Muscle layer of duodenum (tissue), 2 donors: ENCODE measurements around the gene KCTD7.
"Not testable (repeated sequence)": the region's sequence is repeated elsewhere in the genome, so short reads cannot be mapped to it uniquely, and the experiment has no call there.

Experiments
- H3K27ac ChIP-seq: one replicate; pipeline ENCODE4 v1.7.0; 2013; ENCODE audit warnings: mild to moderate bottlenecking, low read length
- H3K27me3 ChIP-seq: one replicate; pipeline ENCODE4 v1.7.0; 2013; ENCODE audit warnings: low read depth, mild to moderate bottlenecking, control low read depth, low read length
- H3K36me3 ChIP-seq, 2 donors: one replicate each; pipeline ENCODE4 v1.7.0; 2013; ENCODE audit warnings: low read length in 2 of 2, control low read depth in 1 of 2, mild to moderate bottlenecking in 1 of 2; ENCODE audit not compliant: insufficient read depth in 2 of 2, control insufficient read depth in 1 of 2
- H3K4me1 ChIP-seq, 2 donors: one replicate each; pipeline ENCODE4 v1.7.0; 2013; ENCODE audit warnings: low read length in 2 of 2, mild to moderate bottlenecking in 2 of 2, control low read depth in 1 of 2, moderate library complexity in 1 of 2; ENCODE audit not compliant: insufficient read depth in 2 of 2, control insufficient read depth in 1 of 2
- H3K4me3 ChIP-seq, 2 donors: one replicate each; pipeline ENCODE4 v1.7.0; 2013; ENCODE audit warnings: low read length in 2 of 2, low read depth in 1 of 2, mild to moderate bottlenecking in 1 of 2
- H3K9me3 ChIP-seq, 2 donors: one replicate each; pipeline ENCODE4 v1.7.0; 2013; ENCODE audit warnings: low read length in 2 of 2, control low read depth in 1 of 2, mild to moderate bottlenecking in 1 of 2; ENCODE audit not compliant: control insufficient read depth in 1 of 2
- donor health status: healthy.

KCTD7 gene

DNA sequence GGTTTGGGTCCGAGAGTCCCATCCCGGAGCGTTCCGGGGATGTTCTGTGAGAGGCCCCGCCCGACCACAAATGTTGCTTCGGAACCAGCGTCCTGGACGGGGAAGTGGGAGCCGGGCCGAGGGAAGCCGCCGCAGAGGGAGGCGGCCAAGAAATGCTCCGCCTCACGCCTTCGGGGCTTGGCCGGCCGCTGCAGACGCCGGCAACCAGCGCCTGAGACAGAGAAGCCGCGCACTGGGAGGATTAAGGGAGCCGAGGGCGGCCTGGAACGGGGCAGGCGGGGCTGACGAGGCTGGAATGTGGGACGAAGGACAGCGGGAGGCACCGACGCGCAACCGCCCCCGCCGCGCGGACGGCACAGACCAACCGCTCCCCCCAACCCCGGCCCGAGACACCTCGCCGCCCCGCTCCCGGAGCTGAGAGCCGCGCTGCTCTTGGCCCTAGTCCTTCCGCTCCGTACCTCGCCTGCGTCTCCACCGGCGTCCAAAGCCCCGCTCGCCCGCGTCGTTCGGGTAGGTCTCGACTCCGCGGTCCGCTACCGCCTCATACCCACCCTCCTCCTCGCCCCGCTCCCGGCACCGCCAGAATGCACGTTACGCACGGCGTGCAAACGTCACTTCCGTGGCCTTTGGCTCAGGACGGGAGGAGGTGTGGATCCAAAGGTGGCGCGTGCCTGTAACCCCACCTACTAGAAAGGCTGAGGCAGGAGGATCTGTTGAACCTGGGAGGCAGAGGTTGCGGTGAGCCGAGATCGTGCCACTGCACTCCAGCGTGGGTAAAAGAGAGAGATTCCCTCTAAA is 36.7 kb upstream of the KCTD7 start:
- H3K27me3 ChIP-seq: no peaks in the 10 kb centered on the region
- H3K4me3 ChIP-seq: peak overlapping the region; percentile 71 to 80
- H3K36me3 ChIP-seq: peaks cover 0 to 8% of the 10 kb centered on the region in 2 donors
- peaks cover 0 to 11% of the 10 kb centered on the region in 2 donors for H3K4me1 ChIP-seq
- no peaks in the 10 kb centered on the region for H3K9me3 ChIP-seq
- H3K27ac ChIP-seq: peak overlapping the region; percentile 87

DNA sequence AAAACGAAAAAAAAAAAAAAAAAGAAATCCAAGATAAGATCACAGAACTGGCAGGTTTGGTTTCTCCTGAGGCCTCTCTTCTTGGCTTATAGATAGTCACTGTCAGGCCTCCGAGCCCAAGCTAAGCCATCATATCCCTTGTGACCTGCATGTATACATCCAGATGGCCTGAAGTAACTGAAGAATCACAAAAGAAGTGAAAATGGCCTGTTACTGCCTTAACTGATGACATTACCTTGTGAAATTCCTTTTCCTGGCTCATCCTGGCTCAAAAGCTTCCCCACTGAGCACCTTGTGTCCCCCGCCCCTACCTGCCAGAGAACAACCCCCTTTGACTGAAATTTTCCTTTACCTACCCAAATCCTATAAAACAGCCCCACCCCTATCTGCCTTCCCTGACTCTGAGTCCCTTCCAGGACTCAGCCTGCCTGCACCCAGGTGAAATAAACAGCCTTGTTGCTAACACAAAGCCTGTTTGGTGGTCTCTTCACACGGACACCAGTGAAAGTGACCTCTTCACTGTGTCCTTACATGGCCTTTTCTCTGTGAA is 36.0 kb upstream of the KCTD7 start:
- Histone ChIP-seq H3K27ac (peak overlapping the region; percentile 87), H3K4me3 (peak overlapping the region; percentile 71 to 80), H3K4me1 (peaks cover 0 to 11% of the 10 kb centered on the region in 2 donors)
- H3K36me3 ChIP-seq, H3K9me3 ChIP-seq, H3K27me3 ChIP-seq: not testable (repeated sequence)

DNA sequence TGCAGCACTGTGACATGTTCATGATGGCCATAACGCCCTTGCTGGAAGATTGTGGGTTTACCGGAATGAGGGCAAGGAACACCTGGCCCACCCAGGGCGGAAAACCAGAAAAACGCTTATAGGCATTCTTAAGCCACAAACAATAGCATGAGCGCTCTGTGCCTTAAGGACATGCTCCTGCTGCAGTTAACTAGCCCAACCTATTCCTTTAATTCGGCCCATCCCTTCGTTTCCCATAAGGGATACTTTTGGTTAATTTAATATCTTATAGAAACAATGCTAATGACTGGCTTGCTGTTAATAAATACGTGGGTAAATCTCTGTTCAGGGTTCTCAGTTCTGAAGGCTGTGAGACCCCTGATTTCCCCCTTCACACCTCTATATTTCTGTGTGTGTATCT is 34.6 kb upstream of the KCTD7 start:
- not testable (repeated sequence) for H3K9me3 ChIP-seq, H3K4me3 ChIP-seq, H3K27ac ChIP-seq, H3K36me3 ChIP-seq, H3K27me3 ChIP-seq, H3K4me1 ChIP-seq

DNA sequence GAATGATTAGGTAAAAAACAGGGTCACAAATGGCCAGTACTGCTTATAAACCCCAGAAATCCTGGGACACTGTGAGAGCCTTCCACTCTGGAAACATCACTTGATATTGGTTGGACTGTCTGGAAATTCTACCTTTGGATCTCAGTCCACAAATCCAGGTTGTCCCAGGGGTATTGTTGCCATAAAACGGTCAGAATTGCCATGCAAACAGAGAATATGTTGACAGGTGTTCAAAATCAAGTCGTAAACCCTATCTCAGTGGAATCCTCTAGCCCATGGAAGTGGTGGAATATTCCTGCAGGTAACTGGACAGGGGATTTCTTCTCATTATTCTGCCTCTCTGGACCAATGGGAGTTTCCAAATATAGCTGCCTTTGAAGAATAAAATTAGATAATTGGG is 31.2 kb upstream of the KCTD7 start:
- Histone ChIP-seq H3K9me3 (no peaks in the 10 kb centered on the region), H3K27me3 (no peaks in the 10 kb centered on the region), H3K4me1 (no peaks in the 10 kb centered on the region), H3K4me3 (no peak overlapping the region), H3K27ac (no peak overlapping the region), H3K36me3 (no peaks in the 10 kb centered on the region)

DNA sequence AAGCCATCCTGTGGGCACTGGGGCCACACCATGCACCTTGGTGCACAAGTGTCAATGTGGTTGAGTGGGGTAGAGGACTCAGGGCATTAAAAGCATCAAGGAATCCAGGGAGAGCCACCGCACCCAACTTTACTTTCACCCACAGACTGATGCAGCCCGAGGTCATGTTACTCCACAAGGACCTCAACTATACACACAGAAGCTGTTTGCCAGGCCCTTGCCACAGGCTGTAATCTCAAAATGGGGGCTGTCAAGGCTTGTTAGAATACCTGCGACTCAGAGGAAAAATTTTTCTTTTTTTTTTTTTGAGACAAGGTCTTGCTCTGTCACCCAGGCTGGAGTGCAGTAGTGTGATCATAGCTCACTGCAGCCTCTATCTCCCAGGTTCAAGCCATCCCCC is 26.5 kb upstream of the KCTD7 start:
- Histone ChIP-seq H3K27ac (no peak overlapping the region), H3K9me3 (no peaks in the 10 kb centered on the region), H3K27me3 (no peaks in the 10 kb centered on the region), H3K36me3 (no peaks in the 10 kb centered on the region), H3K4me3 (no peak overlapping the region), H3K4me1 (no peaks in the 10 kb centered on the region)

DNA sequence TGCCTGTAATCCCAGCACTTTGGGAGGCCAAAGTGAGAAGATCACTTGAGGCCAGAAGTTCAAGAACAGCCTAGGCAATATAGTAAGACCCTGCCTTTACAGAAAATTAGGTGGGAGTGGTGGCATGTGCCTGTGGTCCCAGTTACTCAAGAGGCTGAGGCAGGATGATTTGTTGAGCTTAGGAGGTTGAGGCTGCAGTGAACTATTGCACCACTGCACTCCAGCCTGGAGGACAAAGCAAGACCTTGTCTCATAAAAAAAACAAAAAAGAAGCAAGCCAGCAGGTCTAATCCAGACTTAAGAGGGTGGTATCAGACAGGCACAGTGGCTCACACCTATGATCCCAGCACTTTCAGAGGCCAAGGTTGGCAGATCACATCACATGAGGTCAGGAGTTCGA is 24.5 kb upstream of the KCTD7 start:
- H3K4me3 ChIP-seq: no peak overlapping the region
- no peaks in the 10 kb centered on the region for H3K9me3 ChIP-seq
- no peaks in the 10 kb centered on the region for H3K4me1 ChIP-seq
- no peaks in the 10 kb centered on the region for H3K36me3 ChIP-seq
- no peaks in the 10 kb centered on the region for H3K27me3 ChIP-seq
- H3K27ac ChIP-seq: no peak overlapping the region

DNA sequence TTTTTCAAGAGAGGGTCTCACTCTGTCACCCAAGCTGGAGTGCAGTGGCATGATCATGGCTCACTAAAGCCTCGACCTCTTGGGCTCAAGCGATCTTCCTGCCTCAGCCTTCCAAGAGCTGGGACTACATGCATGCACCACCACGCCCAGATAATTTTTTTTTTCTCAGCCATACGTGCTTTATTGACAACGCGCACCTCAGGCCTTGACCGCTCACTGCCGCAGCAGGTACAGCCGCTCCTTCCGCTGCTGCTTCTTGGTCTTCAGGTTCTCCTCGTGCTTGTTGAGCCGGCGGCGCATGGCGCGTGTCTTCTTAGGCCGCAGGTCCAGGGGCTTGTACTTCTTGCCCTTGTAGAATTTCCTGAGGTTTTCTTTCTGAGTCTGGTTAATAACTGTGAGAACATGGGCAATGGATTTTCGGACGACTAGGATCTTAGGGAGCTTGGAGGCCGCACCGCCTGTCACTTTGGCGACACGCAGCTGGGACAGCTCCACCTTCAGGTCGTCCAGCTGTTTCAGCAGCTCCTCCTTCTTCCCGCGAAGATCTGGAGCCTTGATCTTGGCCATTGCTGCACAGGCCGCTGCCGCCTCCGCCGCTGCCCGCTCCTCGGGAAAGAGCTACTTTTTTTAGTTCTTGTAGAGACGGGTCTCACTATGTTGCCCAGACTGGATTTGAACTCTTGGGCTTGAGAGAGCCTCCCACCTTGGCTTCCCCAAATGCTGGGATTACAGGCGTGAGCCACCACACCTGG is 22.0 kb upstream of the KCTD7 start:
- H3K4me3 ChIP-seq, H3K27me3 ChIP-seq, H3K9me3 ChIP-seq, H3K27ac ChIP-seq, H3K4me1 ChIP-seq, H3K36me3 ChIP-seq: not testable (repeated sequence)

DNA sequence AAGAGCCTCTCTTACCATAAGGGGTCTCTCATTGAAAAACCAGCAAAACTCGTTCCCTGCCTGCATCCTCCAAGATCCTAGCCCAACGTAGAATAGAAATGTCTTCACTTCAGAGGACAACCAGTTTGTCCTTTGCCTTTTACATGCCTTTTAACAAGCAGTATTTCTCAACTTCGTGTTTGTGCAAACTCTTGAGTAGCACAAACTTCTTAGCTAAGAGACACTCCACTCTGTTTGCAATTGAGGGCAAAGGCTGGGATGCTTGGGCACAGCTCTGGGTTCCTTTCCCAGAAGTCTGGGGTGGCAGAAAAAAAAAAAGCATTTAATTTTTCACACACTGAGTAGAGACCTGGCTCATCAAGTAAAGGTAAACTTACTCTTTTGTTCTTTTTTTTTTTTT is 19.5 kb upstream of the KCTD7 start:
- Histone ChIP-seq H3K9me3 (no peaks in the 10 kb centered on the region), H3K4me3 (no peak overlapping the region), H3K27ac (no peak overlapping the region), H3K36me3 (no peaks in the 10 kb centered on the region), H3K4me1 (no peaks in the 10 kb centered on the region), H3K27me3 (no peaks in the 10 kb centered on the region)

DNA sequence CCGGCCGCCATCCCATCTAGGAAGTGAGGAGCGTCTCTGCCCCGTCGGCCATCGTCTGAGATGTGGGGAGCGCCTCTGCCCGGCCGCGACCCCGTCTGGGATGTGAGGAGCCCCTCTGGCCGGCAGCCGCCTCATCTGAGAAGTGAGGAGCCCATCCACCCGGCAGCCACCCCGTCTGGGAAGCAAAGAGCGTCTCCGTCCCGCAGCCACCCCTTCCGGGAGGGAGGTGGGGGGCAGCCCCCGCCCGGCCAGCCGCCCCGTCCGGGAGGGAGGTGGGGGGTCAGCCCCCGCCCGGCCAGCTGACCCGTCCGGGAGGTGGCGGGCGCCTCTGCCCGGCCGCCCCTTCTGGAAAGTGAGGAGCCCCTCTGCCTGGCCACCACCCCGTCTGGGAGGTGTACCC is 14.1 kb upstream of the KCTD7 start:
- not testable (repeated sequence) for H3K4me1 ChIP-seq, H3K4me3 ChIP-seq, H3K36me3 ChIP-seq, H3K27me3 ChIP-seq, H3K9me3 ChIP-seq, H3K27ac ChIP-seq

DNA sequence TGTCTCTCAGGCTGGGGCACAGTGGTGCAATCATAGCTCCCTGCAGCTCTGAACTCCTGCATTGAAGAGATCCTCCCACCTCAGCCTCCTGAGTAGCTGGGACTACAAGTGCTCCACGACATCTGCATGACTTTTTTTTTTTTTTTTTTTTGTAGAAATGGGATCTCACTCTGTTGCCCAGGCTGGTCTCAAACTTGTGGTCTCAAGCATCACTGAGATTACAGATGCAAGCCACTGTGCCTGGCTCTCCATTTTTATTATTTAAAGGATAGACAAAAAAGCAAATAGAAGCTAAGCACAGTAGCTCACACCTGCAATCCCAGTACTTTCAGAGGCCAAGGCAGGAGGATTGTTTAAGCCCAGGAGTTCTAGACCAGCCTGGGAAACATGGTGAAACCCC is 13.0 kb upstream of the KCTD7 start:
- H3K4me1 ChIP-seq: no peaks in the 10 kb centered on the region

DNA sequence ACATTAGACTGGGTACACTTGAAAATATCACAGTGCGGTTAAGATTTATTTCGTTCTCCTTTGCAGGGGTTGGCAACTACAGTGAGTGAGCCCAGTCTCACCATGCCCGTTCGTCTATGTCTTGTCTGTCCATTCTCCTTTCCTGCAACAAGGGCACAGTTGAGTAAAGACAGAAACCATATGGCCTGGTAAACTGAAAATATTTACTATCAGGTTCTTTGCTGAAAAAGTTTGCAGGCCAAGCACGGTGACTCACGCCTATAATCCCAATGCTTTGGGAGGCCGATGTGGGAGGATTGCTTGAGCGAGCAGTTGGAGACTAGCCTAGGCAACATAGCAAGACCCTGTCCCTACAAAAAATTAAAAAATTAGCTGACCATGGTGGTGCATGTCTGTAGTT is 11.4 kb upstream of the KCTD7 start:
- Histone ChIP-seq H3K4me3 (no peak overlapping the region), H3K9me3 (no peaks in the 10 kb centered on the region), H3K36me3 (no peaks in the 10 kb centered on the region), H3K27me3 (no peaks in the 10 kb centered on the region), H3K27ac (no peak overlapping the region), H3K4me1 (no peaks in the 10 kb centered on the region)

More for the DNA sequence above, 13.0 kb upstream of the KCTD7 start:
- no peaks in the 10 kb centered on the region for H3K36me3 ChIP-seq
- H3K27me3 ChIP-seq: no peaks in the 10 kb centered on the region
- no peaks in the 10 kb centered on the region for H3K9me3 ChIP-seq
- no peak overlapping the region for H3K27ac ChIP-seq
- no peak overlapping the region for H3K4me3 ChIP-seq
